GM23338 (cell line): ENCODE measurements around the gene SS18. TPM values are rescaled to one million over a fixed set of nuclear protein-coding genes. Genes with fewer than 3 reads are reported as not detected.

Source experiments
- ATAC-seq: fragments of 200-7000 bp; cut with Tn5 transposase; 3 replicates; pipeline ENCODE4 v1.9.1; 2020
- DNase-seq: peaks from one replicate; pipeline ENCODE4 v3.0.0-alpha.2; 2015; ENCODE audit warnings: low spot score
- H2AFZ ChIP-seq: fragments of 200-600 bp; sonication (generic); 2 replicates; pipeline ENCODE4 v1.8.0; 2016; ENCODE audit warnings: antibody characterized with exemption, mild to moderate bottlenecking, moderate library complexity
- H3F3A ChIP-seq: fragments of 200-600 bp; sonication (generic); replicated peaks from 2 replicates; pipeline ENCODE4 v1.8.0; 2017; ENCODE audit warnings: antibody characterized with exemption, mixed run types, low read depth
- H3K27ac ChIP-seq: fragments of 200-600 bp; sonication (generic); 2 replicates; pipeline ENCODE4 v1.6.1; 2016; ENCODE audit warnings: low read depth
- H3K27me3 ChIP-seq: fragments of 200-600 bp; sonication (generic); 2 replicates; pipeline ENCODE4 v1.8.0; 2016; ENCODE audit warnings: mild to moderate bottlenecking, mixed run types, moderate library complexity; ENCODE audit not compliant: insufficient read depth
- H3K36me3 ChIP-seq: fragments of 200-600 bp; sonication (generic); 2 replicates; pipeline ENCODE4 v1.8.0; 2016; ENCODE audit warnings: mild to moderate bottlenecking; ENCODE audit not compliant: insufficient read depth
- H3K4me1 ChIP-seq: fragments of 200-600 bp; sonication (generic); 2 replicates; pipeline ENCODE4 v1.8.0; 2016; ENCODE audit warnings: mild to moderate bottlenecking, moderate library complexity; ENCODE audit not compliant: insufficient read depth
- H3K4me2 ChIP-seq: fragments of 200-600 bp; sonication (generic); 2 replicates; pipeline ENCODE4 v1.7.1; 2017; ENCODE audit warnings: mixed run types
- H3K4me3 ChIP-seq: fragments of 200-600 bp; sonication (generic); 2 replicates; pipeline ENCODE4 v1.6.1; 2016; ENCODE audit warnings: mixed run types
- H3K79me2 ChIP-seq: fragments of 200-600 bp; sonication (generic); replicated peaks from 2 replicates; pipeline ENCODE4 v1.8.0; 2017; ENCODE audit warnings: mild to moderate bottlenecking; ENCODE audit not compliant: insufficient read depth
- H3K9me2 ChIP-seq: fragments of 200-600 bp; sonication (generic); 2 replicates; pipeline ENCODE4 v1.8.0; 2017; ENCODE audit not compliant: insufficient read depth
- H4K20me1 ChIP-seq: fragments of 200-600 bp; sonication (generic); replicated peaks from 2 replicates; pipeline ENCODE4 v1.8.0; 2017; ENCODE audit warnings: mild to moderate bottlenecking; ENCODE audit not compliant: insufficient read depth
- H3K27ac Mint-ChIP-seq: 2 replicates; pipeline ENCODE4 v1.8.0; 2020; ENCODE audit warnings: inconsistent platforms, mild to moderate bottlenecking, moderate library complexity, mixed read lengths
- H3K27me3 Mint-ChIP-seq: 3 replicates; pipeline ENCODE4 v1.8.0; 2022; ENCODE audit warnings: low read depth, mild to moderate bottlenecking, moderate library complexity, mixed read lengths, inconsistent platforms; ENCODE audit not compliant: insufficient read depth, poor library complexity
- H3K36me3 Mint-ChIP-seq: 3 replicates; pipeline ENCODE4 v1.8.0; 2021; ENCODE audit warnings: low read depth, mild to moderate bottlenecking, inconsistent platforms, moderate library complexity, mixed read lengths
- H3K4me1 Mint-ChIP-seq: 3 replicates; pipeline ENCODE4 v1.8.0; 2020; ENCODE audit warnings: mild to moderate bottlenecking, inconsistent platforms, mixed read lengths
- H3K4me3 Mint-ChIP-seq: 3 replicates; pipeline ENCODE4 v1.8.0; 2021; ENCODE audit warnings: moderate library complexity, mild to moderate bottlenecking, inconsistent platforms, mixed read lengths
- H3K9me3 Mint-ChIP-seq: 3 replicates; pipeline ENCODE4 v1.8.0; 2020; ENCODE audit warnings: moderate library complexity, mild to moderate bottlenecking, inconsistent platforms, mixed read lengths
- ETS1 ChIP-seq: IDR thresholded peaks from 2 replicates; pipeline ENCODE4 v1.6.1; 2016; ENCODE audit warnings: antibody characterized with exemption
- EZH2 ChIP-seq: fragments of 200-600 bp; sonication (generic); IDR thresholded peaks from one replicate; pipeline ENCODE4 v1.8.0; 2017; ENCODE audit warnings: antibody characterized with exemption, mild to moderate bottlenecking, low read depth; ENCODE audit not compliant: unreplicated experiment
- EZH2phosphoT487 ChIP-seq: fragments of 200-600 bp; sonication (generic); IDR thresholded peaks from one replicate; pipeline ENCODE4 v1.8.1; 2018; ENCODE audit warnings: antibody characterized with exemption; ENCODE audit not compliant: unreplicated experiment
- JUNB ChIP-seq: IDR thresholded peaks from one replicate; pipeline ENCODE4 v1.6.1; 2016; ENCODE audit warnings: antibody characterized with exemption; ENCODE audit not compliant: unreplicated experiment
- NANOG ChIP-seq: IDR thresholded peaks from 2 replicates; pipeline ENCODE4 v1.6.1; 2016; ENCODE audit warnings: antibody characterized with exemption, borderline replicate concordance
- STAT1 ChIP-seq: IDR thresholded peaks from one replicate; pipeline ENCODE4 v1.6.1; 2016; ENCODE audit warnings: antibody characterized with exemption; ENCODE audit not compliant: unreplicated experiment
- ZNF114 ChIP-seq: fragments of 250-450 bp; sonication (Bioruptor Pico); IDR thresholded peaks from 2 replicates; pipeline ENCODE4 v1.5.0; 2020; ENCODE audit warnings: mild to moderate bottlenecking, moderate library complexity
- ZNF331 ChIP-seq: fragments of 250-450 bp; sonication (Bioruptor Pico); IDR thresholded peaks from 2 replicates; pipeline ENCODE4 v1.5.0; 2020; ENCODE audit warnings: low read depth, mild to moderate bottlenecking, moderate library complexity
- polyA plus RNA-seq: library from polyadenylated mRNA; unstranded; fragments of >200 nt; fragmentation: Nextera tagmentation; extraction: Ambion mirVana; gene quantifications from 2 replicates; pipeline ENCODE4 v1.2.1, GENCODE V29; 2016
- total RNA-seq: library from RNA; depleted of rRNA; stranded (reverse); fragments of >200 nt; shearing (Covaris generic); gene quantifications from 2 replicates; pipeline ENCODE4 v1.2.3, GENCODE V29; 2014
- TF ChIP-seq, protein P1 (sequence below), 2 experiments: fragments of 200-600 bp in 1 of 2; sonication (generic) in 1 of 2; conservative IDR thresholded peaks; 2 replicates each; pipeline versions ENCODE4 v1.5.1 to v1.6.1; 2016 to 2017; ENCODE audit warnings: antibody characterized with exemption in 2 of 2, low read depth in 2 of 2, mild to moderate bottlenecking in 2 of 2, moderate library complexity in 1 of 2
- TF ChIP-seq, protein P2 (sequence below): fragments of 250-450 bp; sonication (Bioruptor Pico); IDR thresholded peaks from 2 replicates; pipeline ENCODE4 v1.5.0; 2020; ENCODE audit warnings: mild to moderate bottlenecking, moderate library complexity

SS18 gene
- total and polyA plus RNA-seq, 2 experiments from 2014 or later = 41.3 to 148 TPM

DNA sequence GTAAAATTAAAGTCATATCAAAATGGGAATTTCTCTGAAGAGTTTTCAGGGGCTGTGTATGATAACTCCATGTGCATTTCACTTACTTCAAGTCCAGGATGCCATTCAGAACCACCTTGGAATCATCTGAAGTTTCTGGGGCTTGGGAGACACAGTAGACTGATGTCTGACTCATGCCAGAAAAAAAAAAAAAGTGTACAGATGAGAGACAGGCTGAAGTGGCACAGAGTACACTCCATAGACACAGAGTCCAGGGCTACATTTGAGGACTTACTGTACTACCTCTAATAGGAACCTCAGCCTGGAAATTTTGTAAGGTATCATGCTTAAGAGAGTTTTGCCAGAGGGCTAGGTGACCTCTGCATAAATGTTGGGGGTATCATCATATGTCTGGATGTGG, 92.0 kb downstream of the SS18 start:
- H3K27ac ChIP-seq = no peak overlapping the region
- no peak overlapping the region for H2AFZ ChIP-seq
- Mint-ChIP-seq H3K9me3 (peaks cover 10% of the 10 kb centered on the region), H3K36me3 (no peaks in the 10 kb centered on the region; the same call in 2 of the 3 replicates), H3K4me3 (no peak overlapping the region), H3K27me3 (no peaks in the 10 kb centered on the region), H3K4me1 (no peaks in the 10 kb centered on the region), H3K27ac (no peak overlapping the region)
- no peaks in the 10 kb centered on the region for H3F3A ChIP-seq
- H4K20me1 ChIP-seq = no peaks in the 10 kb centered on the region
- no peak overlapping the region for H3K4me3 ChIP-seq
- TF ChIP-seq STAT1 (no peak), NANOG (no peak), ETS1 (no peak), ZNF331 (no peak)
- TF ChIP-seq, protein P1, sequence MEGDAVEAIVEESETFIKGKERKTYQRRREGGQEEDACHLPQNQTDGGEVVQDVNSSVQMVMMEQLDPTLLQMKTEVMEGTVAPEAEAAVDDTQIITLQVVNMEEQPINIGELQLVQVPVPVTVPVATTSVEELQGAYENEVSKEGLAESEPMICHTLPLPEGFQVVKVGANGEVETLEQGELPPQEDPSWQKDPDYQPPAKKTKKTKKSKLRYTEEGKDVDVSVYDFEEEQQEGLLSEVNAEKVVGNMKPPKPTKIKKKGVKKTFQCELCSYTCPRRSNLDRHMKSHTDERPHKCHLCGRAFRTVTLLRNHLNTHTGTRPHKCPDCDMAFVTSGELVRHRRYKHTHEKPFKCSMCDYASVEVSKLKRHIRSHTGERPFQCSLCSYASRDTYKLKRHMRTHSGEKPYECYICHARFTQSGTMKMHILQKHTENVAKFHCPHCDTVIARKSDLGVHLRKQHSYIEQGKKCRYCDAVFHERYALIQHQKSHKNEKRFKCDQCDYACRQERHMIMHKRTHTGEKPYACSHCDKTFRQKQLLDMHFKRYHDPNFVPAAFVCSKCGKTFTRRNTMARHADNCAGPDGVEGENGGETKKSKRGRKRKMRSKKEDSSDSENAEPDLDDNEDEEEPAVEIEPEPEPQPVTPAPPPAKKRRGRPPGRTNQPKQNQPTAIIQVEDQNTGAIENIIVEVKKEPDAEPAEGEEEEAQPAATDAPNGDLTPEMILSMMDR (conservative IDR thresholded peaks at IDR 0.05; ENCODE audit: low read depth in 2 of 2) = no peak
- DNase-seq (no peak), ATAC-seq (no peak)
- H3K4me1 ChIP-seq = no peaks in the 10 kb centered on the region
- no peaks in the 10 kb centered on the region for H3K79me2 ChIP-seq
- H3K4me2 ChIP-seq = no peak overlapping the region
- H3K9me2 ChIP-seq = 0 out of 2 replicates have a peak, but pooled peaks cover 4% of the 10 kb centered on the region
- H3K36me3 ChIP-seq = no peaks in the 10 kb centered on the region
- H3K27me3 ChIP-seq = no peaks in the 10 kb centered on the region

GRCh38 chr18:25992566-25992965, 97.8 kb downstream of the SS18 start:
- H3K4me3 ChIP-seq = no peak overlapping the region
- peaks cover 15% of the 10 kb centered on the region for H3K4me1 ChIP-seq
- Mint-ChIP-seq H3K9me3 (peaks cover 3% of the 10 kb centered on the region; the same call in 1 of the 3 replicates), H3K36me3 (no peaks in the 10 kb centered on the region), H3K4me3 (no peak overlapping the region), H3K27me3 (peaks cover 2% of the 10 kb centered on the region), H3K4me1 (peaks cover 21% of the 10 kb centered on the region), H3K27ac (peak overlapping the region; percentile 36)
- H3K27me3 ChIP-seq = no peaks in the 10 kb centered on the region
- no peaks in the 10 kb centered on the region for H3K79me2 ChIP-seq
- H3K4me2 ChIP-seq = peak overlapping the region; percentile 22; the same call in 1 of the 2 replicates
- 0 out of 2 replicates have a peak, but pooled peaks cover 4% of the 10 kb centered on the region for H3K9me2 ChIP-seq
- DNase-seq (peak; percentile 18), ATAC-seq (peak; percentile 51; the same call in 2 of the 3 replicates)
- no peak overlapping the region for H3K27ac ChIP-seq
- no peaks in the 10 kb centered on the region for H4K20me1 ChIP-seq
- H3F3A ChIP-seq = no peaks in the 10 kb centered on the region
- no peaks in the 10 kb centered on the region for H3K36me3 ChIP-seq
- no peak overlapping the region for H2AFZ ChIP-seq
- no peak for TF ChIP-seq ZNF114 (CRISPR knock-in tag)
- TF ChIP-seq EZH2 = no peak
- TF ChIP-seq, protein P2, sequence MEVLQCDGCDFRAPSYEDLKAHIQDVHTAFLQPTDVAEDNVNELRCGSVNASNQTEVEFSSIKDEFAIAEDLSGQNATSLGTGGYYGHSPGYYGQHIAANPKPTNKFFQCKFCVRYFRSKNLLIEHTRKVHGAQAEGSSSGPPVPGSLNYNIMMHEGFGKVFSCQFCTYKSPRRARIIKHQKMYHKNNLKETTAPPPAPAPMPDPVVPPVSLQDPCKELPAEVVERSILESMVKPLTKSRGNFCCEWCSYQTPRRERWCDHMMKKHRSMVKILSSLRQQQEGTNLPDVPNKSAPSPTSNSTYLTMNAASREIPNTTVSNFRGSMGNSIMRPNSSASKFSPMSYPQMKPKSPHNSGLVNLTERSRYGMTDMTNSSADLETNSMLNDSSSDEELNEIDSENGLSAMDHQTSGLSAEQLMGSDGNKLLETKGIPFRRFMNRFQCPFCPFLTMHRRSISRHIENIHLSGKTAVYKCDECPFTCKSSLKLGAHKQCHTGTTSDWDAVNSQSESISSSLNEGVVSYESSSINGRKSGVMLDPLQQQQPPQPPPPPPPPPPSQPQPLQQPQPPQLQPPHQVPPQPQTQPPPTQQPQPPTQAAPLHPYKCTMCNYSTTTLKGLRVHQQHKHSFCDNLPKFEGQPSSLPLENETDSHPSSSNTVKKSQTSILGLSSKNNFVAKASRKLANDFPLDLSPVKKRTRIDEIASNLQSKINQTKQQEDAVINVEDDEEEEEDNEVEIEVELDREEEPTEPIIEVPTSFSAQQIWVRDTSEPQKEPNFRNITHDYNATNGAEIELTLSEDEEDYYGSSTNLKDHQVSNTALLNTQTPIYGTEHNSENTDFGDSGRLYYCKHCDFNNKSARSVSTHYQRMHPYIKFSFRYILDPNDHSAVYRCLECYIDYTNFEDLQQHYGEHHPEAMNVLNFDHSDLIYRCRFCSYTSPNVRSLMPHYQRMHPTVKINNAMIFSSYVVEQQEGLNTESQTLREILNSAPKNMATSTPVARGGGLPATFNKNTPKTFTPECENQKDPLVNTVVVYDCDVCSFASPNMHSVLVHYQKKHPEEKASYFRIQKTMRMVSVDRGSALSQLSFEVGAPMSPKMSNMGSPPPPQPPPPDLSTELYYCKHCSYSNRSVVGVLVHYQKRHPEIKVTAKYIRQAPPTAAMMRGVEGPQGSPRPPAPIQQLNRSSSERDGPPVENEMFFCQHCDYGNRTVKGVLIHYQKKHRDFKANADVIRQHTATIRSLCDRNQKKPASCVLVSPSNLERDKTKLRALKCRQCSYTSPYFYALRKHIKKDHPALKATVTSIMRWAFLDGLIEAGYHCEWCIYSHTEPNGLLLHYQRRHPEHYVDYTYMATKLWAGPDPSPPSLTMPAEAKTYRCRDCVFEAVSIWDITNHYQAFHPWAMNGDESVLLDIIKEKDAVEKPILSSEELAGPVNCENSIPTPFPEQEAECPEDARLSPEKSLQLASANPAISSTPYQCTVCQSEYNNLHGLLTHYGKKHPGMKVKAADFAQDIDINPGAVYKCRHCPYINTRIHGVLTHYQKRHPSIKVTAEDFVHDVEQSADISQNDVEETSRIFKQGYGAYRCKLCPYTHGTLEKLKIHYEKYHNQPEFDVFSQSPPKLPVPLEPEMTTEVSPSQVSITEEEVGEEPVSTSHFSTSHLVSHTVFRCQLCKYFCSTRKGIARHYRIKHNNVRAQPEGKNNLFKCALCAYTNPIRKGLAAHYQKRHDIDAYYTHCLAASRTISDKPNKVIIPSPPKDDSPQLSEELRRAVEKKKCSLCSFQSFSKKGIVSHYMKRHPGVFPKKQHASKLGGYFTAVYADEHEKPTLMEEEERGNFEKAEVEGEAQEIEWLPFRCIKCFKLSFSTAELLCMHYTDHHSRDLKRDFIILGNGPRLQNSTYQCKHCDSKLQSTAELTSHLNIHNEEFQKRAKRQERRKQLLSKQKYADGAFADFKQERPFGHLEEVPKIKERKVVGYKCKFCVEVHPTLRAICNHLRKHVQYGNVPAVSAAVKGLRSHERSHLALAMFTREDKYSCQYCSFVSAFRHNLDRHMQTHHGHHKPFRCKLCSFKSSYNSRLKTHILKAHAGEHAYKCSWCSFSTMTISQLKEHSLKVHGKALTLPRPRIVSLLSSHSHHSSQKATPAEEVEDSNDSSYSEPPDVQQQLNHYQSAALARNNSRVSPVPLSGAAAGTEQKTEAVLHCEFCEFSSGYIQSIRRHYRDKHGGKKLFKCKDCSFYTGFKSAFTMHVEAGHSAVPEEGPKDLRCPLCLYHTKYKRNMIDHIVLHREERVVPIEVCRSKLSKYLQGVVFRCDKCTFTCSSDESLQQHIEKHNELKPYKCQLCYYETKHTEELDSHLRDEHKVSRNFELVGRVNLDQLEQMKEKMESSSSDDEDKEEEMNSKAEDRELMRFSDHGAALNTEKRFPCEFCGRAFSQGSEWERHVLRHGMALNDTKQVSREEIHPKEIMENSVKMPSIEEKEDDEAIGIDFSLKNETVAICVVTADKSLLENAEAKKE (CRISPR knock-in tag) = no peak
- no peak for TF ChIP-seq EZH2phosphoT487
- TF ChIP-seq ETS1 = no peak
- TF ChIP-seq JUNB = no peak
- TF ChIP-seq ZNF331 = no peak
- no peak for TF ChIP-seq NANOG
